ENCODE measurements around the gene LIG3. TPM values are rescaled to one million over a fixed set of nuclear protein-coding genes. Genes with fewer than 3 reads are reported as not detected.
"Not testable (repeated sequence)": the region's sequence is repeated elsewhere in the genome, so short reads cannot be mapped to it uniquely, and the experiment has no call there.

Gene LIG3
- total and polyA plus RNA-seq, 12 donors: 6.2 to 38.4 (median 26.6) TPM

- TF ChIP-seq CTCF (IDR thresholded peaks at IDR 0.05) (no peak), POLR2A (IDR thresholded peaks at IDR 0.05) (no peak)
- intact Hi-C loops (cut with DNase I): no loop called here
- no peak for DNase-seq
Measured at GRCh38 chr17:35044181-35044580, 63.9 kb downstream of the LIG3 start.

GRCh38 chr17:35045458-35045979, 65.2 kb downstream of the LIG3 start:
- H3K27me3 ChIP-seq; H3K36me3 ChIP-seq (replicated peaks in 1 of 2); H3K27ac ChIP-seq; H3K9me3 ChIP-seq (replicated peaks in 1 of 3); H3K4me3 ChIP-seq; DNase-seq; H3K4me1 ChIP-seq (replicated peaks in 1 of 2); intact Hi-C loops (cut with DNase I): not testable (repeated sequence)
- WGBS, 4 donors: 93 to 96% (median 95%) methylated on average over 13 of the region's 13 CpGs

More at GRCh38 chr17:35044181-35044580, 63.9 kb downstream of the LIG3 start:
- no peak overlapping the region for H3K4me3 ChIP-seq
- no peaks in the 10 kb centered on the region for H3K36me3 ChIP-seq (replicated peaks in 1 of 2)
- no peaks in the 10 kb centered on the region for H3K9me3 ChIP-seq (replicated peaks in 1 of 3)
- WGBS, 4 donors: 96 to 97% (median 97%) methylated on average over 8 of the region's 8 CpGs
- peaks cover 0 to 9% of the 10 kb centered on the region in 2 donors for H3K4me1 ChIP-seq (replicated peaks in 1 of 2)
- no peaks in the 10 kb centered on the region for H3K27me3 ChIP-seq
- H3K27ac ChIP-seq: no peak overlapping the region

GRCh38 chr17:35046245-35046644, 65.9 kb downstream of the LIG3 start:
- Histone ChIP-seq H3K27ac (no peak overlapping the region), H3K4me1 (replicated peaks in 1 of 2) (peaks cover 0 to 17% of the 10 kb centered on the region in 2 donors), H3K4me3 (no peak overlapping the region), H3K9me3 (replicated peaks in 1 of 3) (no peaks in the 10 kb centered on the region), H3K36me3 (replicated peaks in 1 of 2) (no peaks in the 10 kb centered on the region), H3K27me3 (no peaks in the 10 kb centered on the region)
- DNase-seq: no peak
- no peak for TF ChIP-seq CTCF (IDR thresholded peaks at IDR 0.05)
- TF ChIP-seq POLR2A (IDR thresholded peaks at IDR 0.05): no peak
- intact Hi-C loops (cut with DNase I): no loop called here
- WGBS, 4 donors: 75 to 86% (median 81%) methylated on average over 4 of the region's 4 CpGs

- H3K9me3 ChIP-seq (replicated peaks in 1 of 3): no peaks in the 10 kb centered on the region
- H3K27me3 ChIP-seq: no peaks in the 10 kb centered on the region
- TF ChIP-seq POLR2A (IDR thresholded peaks at IDR 0.05) (no peak), CTCF (IDR thresholded peaks at IDR 0.05) (no peak)
- WGBS, 4 donors: 56 to 73% (median 66%) methylated on average over 5 of the region's 5 CpGs
- no peak for DNase-seq
- no peak overlapping the region for H3K27ac ChIP-seq
- H3K36me3 ChIP-seq (replicated peaks in 1 of 2): no peaks in the 10 kb centered on the region
- intact Hi-C loops (cut with DNase I): no loop called here
- peaks cover 4 to 18% of the 10 kb centered on the region in 2 donors for H3K4me1 ChIP-seq (replicated peaks in 1 of 2)
- no peak overlapping the region for H3K4me3 ChIP-seq
Measured at GRCh38 chr17:35046740-35047283, 66.5 kb downstream of the LIG3 start.

Data from adrenal gland (tissue), 12 donors.